Uterus (tissue), 2 donors: ENCODE results near the gene DDX41.

Source experiments
- CTCF ChIP-seq, 4 experiments: fragments of 200-600 bp in 2 of 4; fragments of 450-650 bp in 2 of 4; sonication (generic) in 2 of 4; IDR thresholded peaks; one replicate each; pipeline ENCODE4 v1.5.1; 2016 to 2019; ENCODE audit warnings: antibody characterized with exemption in 4 of 4, mild to moderate bottlenecking in 2 of 4, moderate library complexity in 1 of 4
- POLR2A ChIP-seq, 2 donors: fragments of 450-650 bp; IDR thresholded peaks; one replicate each; pipeline ENCODE4 v1.6.1; 2016; ENCODE audit warnings: antibody characterized with exemption in 2 of 2, mild to moderate bottlenecking in 1 of 2, moderate library complexity in 1 of 2

- no peak for TF ChIP-seq CTCF (IDR thresholded peaks at IDR 0.05)
- TF ChIP-seq POLR2A (IDR thresholded peaks at IDR 0.05) = no peak
Observed at GRCh38 chr5:177510567-177511053, 6.2 kb downstream of the DDX41 start.
